ENCODE measurements around the gene EPAS1. TPM values are rescaled to one million over a fixed set of nuclear protein-coding genes. Genes with fewer than 3 reads are reported as not detected.
A peak's percentile ranks its signal among the peaks of the same experiment; 100 is the strongest.

EPAS1 gene
- total and polyA plus RNA-seq, 2 of the 13 experiments (the other 11 are each of a cell fraction or from before 2014, with no cell fraction given): 47.1 to 182 TPM

DNA sequence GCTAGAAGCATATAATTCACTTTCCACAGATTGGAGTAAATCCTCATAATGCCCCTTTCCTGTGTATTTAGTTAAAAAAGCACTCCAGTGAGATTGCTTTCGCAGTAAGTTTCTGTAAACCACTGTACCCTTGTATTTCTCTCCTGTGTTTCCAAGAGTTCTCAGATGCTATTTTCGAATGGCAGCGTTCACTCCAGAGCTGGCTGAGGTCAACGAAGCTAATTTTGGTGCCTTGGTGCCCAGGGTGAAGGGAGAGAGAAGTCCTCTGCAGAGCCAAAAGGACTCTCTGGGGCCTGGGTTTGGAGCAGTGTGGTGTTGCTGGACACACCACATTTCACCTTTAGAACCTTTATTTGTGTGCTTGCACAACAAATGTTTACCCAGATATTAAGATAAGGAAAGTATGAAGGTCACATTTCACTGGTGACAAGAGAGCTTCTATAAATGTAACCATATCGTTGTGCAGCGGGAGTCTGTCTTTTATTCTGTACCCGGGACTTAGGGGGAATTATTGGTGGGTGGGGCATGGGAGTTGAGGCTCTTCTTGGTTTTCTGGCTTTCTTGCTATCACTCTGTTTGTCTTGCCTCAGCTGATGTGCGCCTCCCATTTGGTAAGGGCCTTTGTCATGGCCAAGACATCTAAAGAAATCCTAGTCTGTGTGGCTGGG is 9.9 kb downstream of the EPAS1 start (continued):
- 0 out of 2 replicates have a peak, but pooled peaks have one; percentile 62 for TF ChIP-seq ZBTB7B (CRISPR knock-in tag; IDR thresholded peaks at IDR 0.05)
- TF ChIP-seq, protein P1, sequence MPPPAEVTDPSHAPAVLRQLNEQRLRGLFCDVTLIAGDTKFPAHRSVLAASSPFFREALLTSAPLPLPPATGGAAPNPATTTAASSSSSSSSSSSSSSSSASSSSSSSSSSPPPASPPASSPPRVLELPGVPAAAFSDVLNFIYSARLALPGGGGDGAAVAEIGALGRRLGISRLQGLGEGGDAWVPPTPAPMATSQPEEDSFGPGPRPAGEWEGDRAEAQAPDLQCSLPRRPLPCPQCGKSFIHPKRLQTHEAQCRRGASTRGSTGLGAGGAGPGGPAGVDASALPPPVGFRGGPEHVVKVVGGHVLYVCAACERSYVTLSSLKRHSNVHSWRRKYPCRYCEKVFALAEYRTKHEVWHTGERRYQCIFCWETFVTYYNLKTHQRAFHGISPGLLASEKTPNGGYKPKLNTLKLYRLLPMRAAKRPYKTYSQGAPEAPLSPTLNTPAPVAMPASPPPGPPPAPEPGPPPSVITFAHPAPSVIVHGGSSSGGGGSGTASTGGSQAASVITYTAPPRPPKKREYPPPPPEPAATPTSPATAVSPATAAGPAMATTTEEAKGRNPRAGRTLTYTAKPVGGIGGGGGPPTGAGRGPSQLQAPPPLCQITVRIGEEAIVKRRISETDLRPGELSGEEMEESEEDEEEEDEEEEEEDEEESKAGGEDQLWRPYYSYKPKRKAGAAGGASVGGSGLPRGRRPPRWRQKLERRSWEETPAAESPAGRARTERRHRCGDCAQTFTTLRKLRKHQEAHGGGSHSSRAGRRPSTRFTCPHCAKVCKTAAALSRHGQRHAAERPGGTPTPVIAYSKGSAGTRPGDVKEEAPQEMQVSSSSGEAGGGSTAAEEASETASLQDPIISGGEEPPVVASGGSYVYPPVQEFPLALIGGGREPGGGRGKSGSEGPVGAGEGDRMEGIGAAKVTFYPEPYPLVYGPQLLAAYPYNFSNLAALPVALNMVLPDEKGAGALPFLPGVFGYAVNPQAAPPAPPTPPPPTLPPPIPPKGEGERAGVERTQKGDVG (CRISPR knock-in tag; IDR thresholded peaks at IDR 0.05; ENCODE audit: borderline replicate concordance): 0 out of 2 replicates have a peak, but pooled peaks have one; percentile 54
- peak; percentile 97 for TF ChIP-seq HMG20A (CRISPR knock-in tag; IDR thresholded peaks at IDR 0.05; ENCODE audit: borderline replicate concordance)
- TF ChIP-seq RBM22 (optimal IDR thresholded peaks at IDR 0.05; ENCODE audit: low read length): peak; percentile 87
- TF ChIP-seq, protein P2, sequence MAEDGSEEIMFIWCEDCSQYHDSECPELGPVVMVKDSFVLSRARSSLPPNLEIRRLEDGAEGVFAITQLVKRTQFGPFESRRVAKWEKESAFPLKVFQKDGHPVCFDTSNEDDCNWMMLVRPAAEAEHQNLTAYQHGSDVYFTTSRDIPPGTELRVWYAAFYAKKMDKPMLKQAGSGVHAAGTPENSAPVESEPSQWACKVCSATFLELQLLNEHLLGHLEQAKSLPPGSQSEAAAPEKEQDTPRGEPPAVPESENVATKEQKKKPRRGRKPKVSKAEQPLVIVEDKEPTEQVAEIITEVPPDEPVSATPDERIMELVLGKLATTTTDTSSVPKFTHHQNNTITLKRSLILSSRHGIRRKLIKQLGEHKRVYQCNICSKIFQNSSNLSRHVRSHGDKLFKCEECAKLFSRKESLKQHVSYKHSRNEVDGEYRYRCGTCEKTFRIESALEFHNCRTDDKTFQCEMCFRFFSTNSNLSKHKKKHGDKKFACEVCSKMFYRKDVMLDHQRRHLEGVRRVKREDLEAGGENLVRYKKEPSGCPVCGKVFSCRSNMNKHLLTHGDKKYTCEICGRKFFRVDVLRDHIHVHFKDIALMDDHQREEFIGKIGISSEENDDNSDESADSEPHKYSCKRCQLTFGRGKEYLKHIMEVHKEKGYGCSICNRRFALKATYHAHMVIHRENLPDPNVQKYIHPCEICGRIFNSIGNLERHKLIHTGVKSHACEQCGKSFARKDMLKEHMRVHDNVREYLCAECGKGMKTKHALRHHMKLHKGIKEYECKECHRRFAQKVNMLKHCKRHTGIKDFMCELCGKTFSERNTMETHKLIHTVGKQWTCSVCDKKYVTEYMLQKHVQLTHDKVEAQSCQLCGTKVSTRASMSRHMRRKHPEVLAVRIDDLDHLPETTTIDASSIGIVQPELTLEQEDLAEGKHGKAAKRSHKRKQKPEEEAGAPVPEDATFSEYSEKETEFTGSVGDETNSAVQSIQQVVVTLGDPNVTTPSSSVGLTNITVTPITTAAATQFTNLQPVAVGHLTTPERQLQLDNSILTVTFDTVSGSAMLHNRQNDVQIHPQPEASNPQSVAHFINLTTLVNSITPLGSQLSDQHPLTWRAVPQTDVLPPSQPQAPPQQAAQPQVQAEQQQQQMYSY (CRISPR knock-in tag; IDR thresholded peaks at IDR 0.05): peak; percentile 59; the same call in 1 of the 2 replicates
- peak; percentile 91 for TF ChIP-seq MIXL1 (CRISPR knock-in tag; IDR thresholded peaks at IDR 0.05)
- TF ChIP-seq FOXA1 (IDR thresholded peaks at IDR 0.05): no peak
- TF ChIP-seq FOXA1 (CRISPR knock-in tag; IDR thresholded peaks at IDR 0.05): peak; percentile 92
- TF ChIP-seq, protein P3, sequence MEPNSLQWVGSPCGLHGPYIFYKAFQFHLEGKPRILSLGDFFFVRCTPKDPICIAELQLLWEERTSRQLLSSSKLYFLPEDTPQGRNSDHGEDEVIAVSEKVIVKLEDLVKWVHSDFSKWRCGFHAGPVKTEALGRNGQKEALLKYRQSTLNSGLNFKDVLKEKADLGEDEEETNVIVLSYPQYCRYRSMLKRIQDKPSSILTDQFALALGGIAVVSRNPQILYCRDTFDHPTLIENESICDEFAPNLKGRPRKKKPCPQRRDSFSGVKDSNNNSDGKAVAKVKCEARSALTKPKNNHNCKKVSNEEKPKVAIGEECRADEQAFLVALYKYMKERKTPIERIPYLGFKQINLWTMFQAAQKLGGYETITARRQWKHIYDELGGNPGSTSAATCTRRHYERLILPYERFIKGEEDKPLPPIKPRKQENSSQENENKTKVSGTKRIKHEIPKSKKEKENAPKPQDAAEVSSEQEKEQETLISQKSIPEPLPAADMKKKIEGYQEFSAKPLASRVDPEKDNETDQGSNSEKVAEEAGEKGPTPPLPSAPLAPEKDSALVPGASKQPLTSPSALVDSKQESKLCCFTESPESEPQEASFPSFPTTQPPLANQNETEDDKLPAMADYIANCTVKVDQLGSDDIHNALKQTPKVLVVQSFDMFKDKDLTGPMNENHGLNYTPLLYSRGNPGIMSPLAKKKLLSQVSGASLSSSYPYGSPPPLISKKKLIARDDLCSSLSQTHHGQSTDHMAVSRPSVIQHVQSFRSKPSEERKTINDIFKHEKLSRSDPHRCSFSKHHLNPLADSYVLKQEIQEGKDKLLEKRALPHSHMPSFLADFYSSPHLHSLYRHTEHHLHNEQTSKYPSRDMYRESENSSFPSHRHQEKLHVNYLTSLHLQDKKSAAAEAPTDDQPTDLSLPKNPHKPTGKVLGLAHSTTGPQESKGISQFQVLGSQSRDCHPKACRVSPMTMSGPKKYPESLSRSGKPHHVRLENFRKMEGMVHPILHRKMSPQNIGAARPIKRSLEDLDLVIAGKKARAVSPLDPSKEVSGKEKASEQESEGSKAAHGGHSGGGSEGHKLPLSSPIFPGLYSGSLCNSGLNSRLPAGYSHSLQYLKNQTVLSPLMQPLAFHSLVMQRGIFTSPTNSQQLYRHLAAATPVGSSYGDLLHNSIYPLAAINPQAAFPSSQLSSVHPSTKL (CRISPR knock-in tag; IDR thresholded peaks at IDR 0.05): peak; percentile 98
- peak; percentile 62; the same call in 1 of the 2 replicates for TF ChIP-seq ZFP1 (CRISPR knock-in tag; IDR thresholded peaks at IDR 0.05)
- peak; percentile 79 for TF ChIP-seq PHF5A (CRISPR knock-in tag; IDR thresholded peaks at IDR 0.05; ENCODE audit: low read depth, unreplicated experiment)
- peak; percentile 15; the same call in 1 of the 2 replicates for TF ChIP-seq KAT7 (CRISPR knock-in tag; IDR thresholded peaks at IDR 0.05; ENCODE audit: borderline replicate concordance)
- no peak for TF ChIP-seq U2AF2 (IDR thresholded peaks at IDR 0.05; ENCODE audit: low read depth, low read length)
- TF ChIP-seq, protein P4, sequence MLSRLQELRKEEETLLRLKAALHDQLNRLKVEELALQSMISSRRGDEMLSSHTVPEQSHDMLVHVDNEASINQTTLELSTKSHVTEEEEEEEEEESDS (CRISPR knock-in tag; IDR thresholded peaks at IDR 0.05; ENCODE audit: borderline replicate concordance): 0 out of 2 replicates have a peak, but pooled peaks have one; percentile 49
- peak; percentile 93 for TF ChIP-seq SALL1 (CRISPR knock-in tag; IDR thresholded peaks at IDR 0.05)
- TF ChIP-seq KDM4B (CRISPR knock-in tag; IDR thresholded peaks at IDR 0.05): peak; percentile 79; the same call in 1 of the 2 replicates
